ENCODE data around the gene OR52K2. TPM values are rescaled to one million over a fixed set of nuclear protein-coding genes. Genes with fewer than 3 reads are reported as not detected.

OR52K2 gene
- not detected in 2 replicates for total RNA-seq

DNA sequence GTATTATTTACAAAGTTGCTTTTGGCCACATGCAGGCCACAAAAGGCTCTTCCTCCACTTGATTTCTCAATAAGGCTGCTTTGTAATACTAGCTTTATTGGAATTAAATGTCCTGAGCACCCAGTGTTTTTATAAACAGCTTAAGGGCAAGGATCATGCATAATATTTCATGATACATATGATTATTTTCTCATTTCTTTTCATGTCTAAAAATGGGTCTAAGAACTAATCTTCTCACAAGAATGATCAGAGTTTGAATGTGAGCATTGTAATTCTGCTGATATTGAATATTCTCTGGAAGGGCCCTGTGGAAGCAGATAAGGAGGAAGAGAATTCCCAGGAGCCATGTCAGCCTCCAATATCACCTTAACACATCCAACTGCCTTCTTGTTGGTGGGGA is at the start of gene OR52K2:
OR52K2 (plus strand) TSS at position 301 of the 400 bp plus-strand sequence; CDS start at position 346, 45 bp downstream.

DNA sequence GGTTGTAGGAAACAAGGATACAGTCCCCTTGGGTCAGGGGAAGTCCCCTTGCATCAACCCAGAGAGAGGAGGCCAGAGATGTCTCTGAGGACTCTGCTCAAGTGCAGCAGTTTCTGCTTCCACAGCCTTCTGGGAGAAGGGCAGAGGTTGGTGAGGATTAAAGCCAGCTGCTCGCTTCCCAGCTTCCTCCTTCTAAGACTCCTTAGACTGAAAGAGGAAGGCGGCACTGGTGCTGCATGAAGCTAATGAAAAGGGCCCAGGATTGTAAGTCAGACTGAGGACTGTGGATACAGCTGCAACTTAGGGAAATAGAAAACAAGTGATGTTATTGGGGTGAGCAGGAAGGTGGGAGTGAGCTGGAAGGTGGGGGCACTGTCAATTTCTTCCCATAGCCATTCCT is 33.4 kb downstream of the OR52K2 start, which contains the start of gene OR52K1:
OR52K1 (plus strand) TSS at position 202 of the 400 bp plus-strand sequence. CDS start 6,255 bp downstream, outside the sequence.

Other genes with a start within 250 kb of the OR52K2 start
- not detected in 2 replicates for gene OR52B4, start 80.9 kb upstream of the OR52K2 start, total RNA-seq
- 12.6 and 14.5 TPM in 2 replicates for gene TRIM21, start 55.6 kb upstream of the OR52K2 start, total RNA-seq
- gene OR52K1, start 33.4 kb downstream of the OR52K2 start, total RNA-seq = not detected in 2 replicates
- not detected in 2 replicates for gene OR52M1, start 95.9 kb downstream of the OR52K2 start, total RNA-seq
- not detected in 2 replicates for gene OR52I2, start 132.4 kb downstream of the OR52K2 start, total RNA-seq
- gene OR52I1, start 144.7 kb downstream of the OR52K2 start, total RNA-seq = not detected in 2 replicates
- 9.1 and 9.6 TPM in 2 replicates for gene TRIM68, start 158.9 kb downstream of the OR52K2 start, total RNA-seq
- gene OR51D1, start 188.2 kb downstream of the OR52K2 start, total RNA-seq = not detected in 2 replicates
- 0.03 TPM in 1 of 2 replicates, not detected in the other for gene OR51E1, start 194.7 kb downstream of the OR52K2 start, total RNA-seq
- gene OR51E2, start 248.6 kb downstream of the OR52K2 start, total RNA-seq = 0.33 TPM in 1 of 2 replicates, not detected in the other